GM23248 (cell line): Measurements from ENCODE around the gene CHD3. TPM values are rescaled to one million over a fixed set of nuclear protein-coding genes. Genes with fewer than 3 reads are reported as not detected.
A peak's percentile ranks its signal among the peaks of the same experiment; 100 is the strongest.

Source experiments
- DNase-seq: peaks from one replicate; pipeline ENCODE4 v3.0.0-alpha.2; 2015
- H2AFZ ChIP-seq: fragments of 200-600 bp; sonication (generic); 2 replicates; pipeline ENCODE4 v1.6.1; 2016; ENCODE audit warnings: antibody characterized with exemption
- H3F3A ChIP-seq: fragments of 200-600 bp; sonication (generic); 2 replicates; pipeline ENCODE4 v1.6.1; 2016; ENCODE audit warnings: mild to moderate bottlenecking, antibody characterized with exemption, mixed run types; ENCODE audit not compliant: insufficient read depth
- H3K27ac ChIP-seq: fragments of 200-600 bp; sonication (generic); 2 replicates; pipeline ENCODE4 v1.5.1; 2016; ENCODE audit warnings: mild to moderate bottlenecking
- H3K27me3 ChIP-seq: fragments of 200-600 bp; sonication (generic); replicated peaks from 2 replicates; pipeline ENCODE4 v1.6.1; 2016; ENCODE audit warnings: mild to moderate bottlenecking; ENCODE audit not compliant: insufficient read depth
- H3K36me3 ChIP-seq: fragments of 200-600 bp; sonication (generic); 2 replicates; pipeline ENCODE4 v1.6.1; 2016; ENCODE audit warnings: low read depth, mild to moderate bottlenecking
- H3K4me1 ChIP-seq: fragments of 200-600 bp; sonication (generic); 2 replicates; pipeline ENCODE4 v1.6.1; 2016; ENCODE audit warnings: mild to moderate bottlenecking; ENCODE audit not compliant: insufficient read depth
- H3K4me2 ChIP-seq: fragments of 200-600 bp; sonication (generic); one replicate; pipeline ENCODE4 v1.6.1; 2016; ENCODE audit warnings: mild to moderate bottlenecking; ENCODE audit not compliant: unreplicated experiment
- H3K4me3 ChIP-seq: fragments of 200-600 bp; sonication (generic); 2 replicates; pipeline ENCODE4 v1.5.1; 2016; ENCODE audit warnings: mild to moderate bottlenecking
- H3K79me2 ChIP-seq: fragments of 200-600 bp; sonication (generic); 2 replicates; pipeline ENCODE4 v1.6.1; 2016; ENCODE audit warnings: mild to moderate bottlenecking; ENCODE audit not compliant: insufficient read depth
- H3K9ac ChIP-seq: fragments of 200-600 bp; sonication (generic); 2 replicates; pipeline ENCODE4 v1.6.1; 2016; ENCODE audit warnings: mild to moderate bottlenecking
- H3K9me2 ChIP-seq: fragments of 200-600 bp; sonication (generic); 2 replicates; pipeline ENCODE4 v1.6.1; 2016; ENCODE audit warnings: mixed run types, mild to moderate bottlenecking, moderate library complexity; ENCODE audit not compliant: insufficient read depth
- H3K9me3 ChIP-seq: fragments of 200-600 bp; sonication (generic); one replicate; pipeline ENCODE4 v1.6.1; 2017; ENCODE audit warnings: low read depth
- H4K20me1 ChIP-seq: fragments of 200-600 bp; sonication (generic); 2 replicates; pipeline ENCODE4 v1.6.0; 2016; ENCODE audit not compliant: insufficient read depth
- EZH2 ChIP-seq: fragments of 200-600 bp; sonication (generic); IDR thresholded peaks from 2 replicates; pipeline ENCODE4 v1.6.1; 2018; ENCODE audit warnings: antibody characterized with exemption, mild to moderate bottlenecking; ENCODE audit not compliant: insufficient read depth, poor library complexity, severe bottlenecking
- EZH2phosphoT487 ChIP-seq: fragments of 200-600 bp; sonication (generic); IDR thresholded peaks from 2 replicates; pipeline ENCODE4 v1.6.1; 2018; ENCODE audit warnings: antibody characterized with exemption, moderate library complexity, mild to moderate bottlenecking, low read depth; ENCODE audit not compliant: insufficient read depth
- WGBS, 2 experiments: methylation state at CpG; one replicate each; pipeline ENCODE4 v1.1.6; 2015 to 2017; ENCODE audit warnings: low lambda C conversion rate in 2 of 2, low coverage in 1 of 2; ENCODE audit errors: missing lambda C conversion rate in 2 of 2; 5-methylcytosine and 5-hydroxymethylcytosine counted together
- in situ Hi-C: fragments of 300-500 bp; cut with MboI; formaldehyde crosslinking; loops from 2 replicates; pipeline ENCODE4 v1.15.0; 2020
- polyA plus RNA-seq: library from polyadenylated mRNA; unstranded; fragments of >200 nt; fragmentation: Nextera tagmentation; extraction: Ambion mirVana; gene quantifications from 2 replicates; pipeline ENCODE4 v1.2.1, GENCODE V29; 2016
- total RNA-seq: library from RNA; depleted of rRNA; stranded (reverse); fragments of >200 nt; shearing (Covaris generic); gene quantifications from 2 replicates; pipeline ENCODE4 v1.2.3, GENCODE V29; 2014

The CHD3 gene
- total and polyA plus RNA-seq, 2 experiments from 2014 or later: 16.0 to 73.6 TPM

GRCh38 chr17:7843257-7843535 lies 45.4 kb upstream of the CHD3 start:
- no peaks in the 10 kb centered on the region for H4K20me1 ChIP-seq
- no peaks in the 10 kb centered on the region for H3K9me3 ChIP-seq
- peak overlapping the region; percentile 40; the same call in 1 of the 2 replicates for H2AFZ ChIP-seq
- TF ChIP-seq EZH2 (no peak), EZH2phosphoT487 (no peak)
- H3K9ac ChIP-seq: peak overlapping the region; percentile 97
- peak overlapping the region; percentile 79 for H3K4me3 ChIP-seq
- no peaks in the 10 kb centered on the region for H3K36me3 ChIP-seq
- peaks cover 48% of the 10 kb centered on the region for H3K79me2 ChIP-seq
- 1% methylated on average over 16 of the region's 17 CpGs for WGBS, 2 experiments
- no peak for DNase-seq
- peak overlapping the region; percentile 99 for H3K27ac ChIP-seq
- peak overlapping the region; percentile 100 for H3K4me2 ChIP-seq
- peaks cover 9% of the 10 kb centered on the region; the same call in 1 of the 2 replicates for H3K4me1 ChIP-seq
- peaks cover 18% of the 10 kb centered on the region for H3F3A ChIP-seq
- no peaks in the 10 kb centered on the region for H3K27me3 ChIP-seq
- in situ Hi-C loops: no loop called here
- no peaks in the 10 kb centered on the region for H3K9me2 ChIP-seq

GRCh38 chr17:7843536-7844291 lies 44.9 kb upstream of the CHD3 start:
- Histone ChIP-seq H3K9me2 (no peaks in the 10 kb centered on the region), H4K20me1 (no peaks in the 10 kb centered on the region), H3K9ac (peak overlapping the region; percentile 97), H3K36me3 (no peaks in the 10 kb centered on the region), H3K4me1 (peaks cover 7% of the 10 kb centered on the region; the same call in 1 of the 2 replicates), H3K9me3 (no peaks in the 10 kb centered on the region), H3K27ac (peak overlapping the region; percentile 99), H3F3A (peaks cover 18% of the 10 kb centered on the region), H2AFZ (peak overlapping the region; percentile 40), H3K4me3 (peak overlapping the region; percentile 79), H3K4me2 (peak overlapping the region; percentile 100), H3K27me3 (no peaks in the 10 kb centered on the region), H3K79me2 (peaks cover 47% of the 10 kb centered on the region)
- in situ Hi-C loops: no loop called here
- DNase-seq: peak; percentile 94
- TF ChIP-seq EZH2phosphoT487: no peak
- no peak for TF ChIP-seq EZH2
- WGBS, 2 experiments: 0 to 1% methylated on average over 43 to 61 of the region's 61 CpGs

GRCh38 chr17:7844292-7845154 lies 44.1 kb upstream of the CHD3 start:
- TF ChIP-seq EZH2phosphoT487 (no peak), EZH2 (no peak)
- peak overlapping the region; percentile 56; the same call in 1 of the 2 replicates for H2AFZ ChIP-seq
- WGBS, 2 experiments: 0 to 2% methylated on average over 69 to 70 of the region's 71 CpGs

GRCh38 chr17:7845359-7846062 lies 43.1 kb upstream of the CHD3 start:
- peak overlapping the region; percentile 97 for H3K9ac ChIP-seq
- peak overlapping the region; percentile 99 for H3K27ac ChIP-seq
- no peaks in the 10 kb centered on the region; the same call in 1 of the 2 replicates for H3K36me3 ChIP-seq
- peak overlapping the region; percentile 79 for H3K4me3 ChIP-seq
- in situ Hi-C loops: no loop called here
- no peaks in the 10 kb centered on the region for H3K27me3 ChIP-seq
- H3K79me2 ChIP-seq: peaks cover 53% of the 10 kb centered on the region
- H3F3A ChIP-seq: peaks cover 14% of the 10 kb centered on the region
- H2AFZ ChIP-seq: no peak overlapping the region
- H3K4me1 ChIP-seq: peaks cover 6% of the 10 kb centered on the region; the same call in 1 of the 2 replicates
- H4K20me1 ChIP-seq: no peaks in the 10 kb centered on the region
- H3K9me3 ChIP-seq: no peaks in the 10 kb centered on the region
- 84 to 85% methylated on average over 15 of the region's 15 CpGs for WGBS, 2 experiments
- TF ChIP-seq EZH2 (no peak), EZH2phosphoT487 (no peak)
- H3K4me2 ChIP-seq: peak overlapping the region; percentile 100
- no peak for DNase-seq
- no peaks in the 10 kb centered on the region for H3K9me2 ChIP-seq

More at GRCh38 chr17:7844292-7845154, 44.1 kb upstream of the CHD3 start:
- Histone ChIP-seq H4K20me1 (no peaks in the 10 kb centered on the region), H3K9me3 (no peaks in the 10 kb centered on the region), H3K27ac (peak overlapping the region; percentile 99), H3K27me3 (no peaks in the 10 kb centered on the region), H3K4me1 (peaks cover 6% of the 10 kb centered on the region; the same call in 1 of the 2 replicates), H3K9me2 (no peaks in the 10 kb centered on the region), H3K4me2 (peak overlapping the region; percentile 100), H3K9ac (peak overlapping the region; percentile 97), H3K79me2 (peaks cover 48% of the 10 kb centered on the region), H3K36me3 (no peaks in the 10 kb centered on the region; the same call in 1 of the 2 replicates), H3K4me3 (peak overlapping the region; percentile 79), H3F3A (peaks cover 18% of the 10 kb centered on the region)
- DNase-seq: peak; percentile 99
- in situ Hi-C loops: no loop called here
